ENCODE measurements around the gene AKAP12.

- no peak for TF ChIP-seq POLR2A (IDR thresholded peaks at IDR 0.05)
- TF ChIP-seq CTCF (IDR thresholded peaks at IDR 0.05), result no peak
These were observed 162.5 kb downstream of the AKAP12 start for GRCh38 chr6:151402228-151402627.

Data from vagina (tissue), 2 donors.